Measurements from ENCODE around the gene ITPRIP. TPM values are rescaled to one million over a fixed set of nuclear protein-coding genes. Genes with fewer than 3 reads are reported as not detected.

The ITPRIP gene
- total RNA-seq, 2 donors from 2014 or later: 9.1 to 11.0 TPM

- Histone ChIP-seq H3K9ac (ENCODE audit: extremely low read depth, low read length, poor library complexity, severe bottlenecking) (no peak overlapping the region), H3K4me3 (ENCODE audit: low read length) (no peak overlapping the region), H3K27me3 (ENCODE audit: control insufficient read depth, insufficient read depth, low read length, poor library complexity, severe bottlenecking) (no peaks in the 10 kb centered on the region), H3K27ac (ENCODE audit: low read depth, low read length) (no peak overlapping the region), H3K9me3 (ENCODE audit: control insufficient read depth, low read length) (no peaks in the 10 kb centered on the region), H3K4me1 (ENCODE audit: control insufficient read depth, insufficient read depth, low read length) (no peaks in the 10 kb centered on the region), H3K36me3 (ENCODE audit: control insufficient read depth, insufficient read depth, low read length) (no peaks in the 10 kb centered on the region)
- H3K4me1 Mint-ChIP-seq: peaks cover 1% of the 10 kb centered on the region
- WGBS, 2 experiments (ENCODE audit: insufficient coverage in 1 of 2, insufficient read length in 1 of 2): 94 to 95% methylated on average over 2 of the region's 2 CpGs
- no peak for TF ChIP-seq CTCF (conservative IDR thresholded peaks at IDR 0.05)
- H3K9me3 Mint-ChIP-seq: no peaks in the 10 kb centered on the region
- no peaks in the 10 kb centered on the region for H3K36me3 Mint-ChIP-seq (ENCODE audit: low read depth)
- no peak overlapping the region for H3K27ac Mint-ChIP-seq
- DNase-seq: no peak
- peaks cover 9% of the 10 kb centered on the region for H3K27me3 Mint-ChIP-seq (ENCODE audit: insufficient read depth)
- no peak overlapping the region for H3K4me3 Mint-ChIP-seq
These were observed 10.3 kb upstream of the ITPRIP start for GRCh38 chr10:104348601-104349000.

- DNase-seq: no peak
- no peaks in the 10 kb centered on the region for H3K36me3 Mint-ChIP-seq (ENCODE audit: low read depth)
- H3K27ac Mint-ChIP-seq: no peak overlapping the region
- Histone ChIP-seq H3K9me3 (ENCODE audit: control insufficient read depth, low read length) (no peaks in the 10 kb centered on the region), H3K9ac (ENCODE audit: extremely low read depth, low read length, poor library complexity, severe bottlenecking) (no peak overlapping the region), H3K4me1 (ENCODE audit: control insufficient read depth, insufficient read depth, low read length) (no peaks in the 10 kb centered on the region), H3K36me3 (ENCODE audit: control insufficient read depth, insufficient read depth, low read length) (no peaks in the 10 kb centered on the region), H3K27me3 (ENCODE audit: control insufficient read depth, insufficient read depth, low read length, poor library complexity, severe bottlenecking) (no peaks in the 10 kb centered on the region), H3K4me3 (ENCODE audit: low read length) (no peak overlapping the region), H3K27ac (ENCODE audit: low read depth, low read length) (no peak overlapping the region)
- H3K4me1 Mint-ChIP-seq: peaks cover 5% of the 10 kb centered on the region
- H3K9me3 Mint-ChIP-seq: no peaks in the 10 kb centered on the region
- 86 to 96% methylated on average over 3 to 4 of the region's 4 CpGs for WGBS, 2 experiments (ENCODE audit: insufficient coverage in 1 of 2, insufficient read length in 1 of 2)
- H3K4me3 Mint-ChIP-seq: no peak overlapping the region
- peaks cover 5% of the 10 kb centered on the region for H3K27me3 Mint-ChIP-seq (ENCODE audit: insufficient read depth)
- no peak for TF ChIP-seq CTCF (conservative IDR thresholded peaks at IDR 0.05)
These were observed 9.2 kb upstream of the ITPRIP start for GRCh38 chr10:104347295-104348045.

GRCh38 chr10:104345941-104346340 lies 7.7 kb upstream of the ITPRIP start:
- no peaks in the 10 kb centered on the region for H3K4me1 ChIP-seq (ENCODE audit: control insufficient read depth, insufficient read depth, low read length)
- no peaks in the 10 kb centered on the region for H3K9me3 Mint-ChIP-seq

More at GRCh38 chr10:104345941-104346340, 7.7 kb upstream of the ITPRIP start:
- DNase-seq: no peak
- Histone ChIP-seq H3K9me3 (ENCODE audit: control insufficient read depth, low read length) (no peaks in the 10 kb centered on the region), H3K27me3 (ENCODE audit: control insufficient read depth, insufficient read depth, low read length, poor library complexity, severe bottlenecking) (no peaks in the 10 kb centered on the region), H3K9ac (ENCODE audit: extremely low read depth, low read length, poor library complexity, severe bottlenecking) (no peak overlapping the region), H3K27ac (ENCODE audit: low read depth, low read length) (no peak overlapping the region), H3K36me3 (ENCODE audit: control insufficient read depth, insufficient read depth, low read length) (no peaks in the 10 kb centered on the region), H3K4me3 (ENCODE audit: low read length) (no peak overlapping the region)
- H3K36me3 Mint-ChIP-seq (ENCODE audit: low read depth): no peaks in the 10 kb centered on the region
- WGBS, 2 experiments (ENCODE audit: insufficient coverage in 1 of 2, insufficient read length in 1 of 2): 79 to 90% methylated on average over 4 of the region's 4 CpGs
- H3K4me1 Mint-ChIP-seq: peaks cover 5% of the 10 kb centered on the region
- H3K27ac Mint-ChIP-seq: no peak overlapping the region
- no peak for TF ChIP-seq CTCF (conservative IDR thresholded peaks at IDR 0.05)
- H3K4me3 Mint-ChIP-seq: no peak overlapping the region
- no peaks in the 10 kb centered on the region for H3K27me3 Mint-ChIP-seq (ENCODE audit: insufficient read depth)
